ENCODE data around the gene OSBPL1A.

DNA sequence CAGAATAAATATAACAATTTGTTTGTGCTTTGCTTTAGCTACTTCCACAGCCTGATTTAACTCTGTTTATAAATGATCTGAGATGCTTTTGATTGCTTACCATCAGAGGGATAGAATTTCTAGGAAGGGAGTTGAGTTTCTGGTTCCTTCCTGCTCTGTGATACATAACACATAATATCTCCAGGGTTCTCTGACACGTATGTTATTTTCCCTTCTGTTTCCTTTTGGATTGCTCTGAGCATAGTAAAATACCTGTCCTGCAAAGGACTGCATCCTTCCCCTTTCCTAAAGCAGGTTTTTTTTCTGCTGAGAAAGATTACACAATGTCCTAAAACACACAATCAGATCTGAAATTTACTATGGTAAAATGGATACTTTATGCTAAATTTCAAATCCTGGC, 182.7 kb downstream of the OSBPL1A start:
- TF ChIP-seq NFE2L2 (conservative IDR thresholded peaks at IDR 0.05; ENCODE audit: low read length): no peak
- no peak for TF ChIP-seq POLR2A (IDR thresholded peaks at IDR 0.05; ENCODE audit: low read length)
- no peak for TF ChIP-seq CBX8 (IDR thresholded peaks at IDR 0.05)
- no peak for TF ChIP-seq MAZ (IDR thresholded peaks at IDR 0.05; ENCODE audit: borderline replicate concordance, low read depth, low read length)
- TF ChIP-seq, protein P1, sequence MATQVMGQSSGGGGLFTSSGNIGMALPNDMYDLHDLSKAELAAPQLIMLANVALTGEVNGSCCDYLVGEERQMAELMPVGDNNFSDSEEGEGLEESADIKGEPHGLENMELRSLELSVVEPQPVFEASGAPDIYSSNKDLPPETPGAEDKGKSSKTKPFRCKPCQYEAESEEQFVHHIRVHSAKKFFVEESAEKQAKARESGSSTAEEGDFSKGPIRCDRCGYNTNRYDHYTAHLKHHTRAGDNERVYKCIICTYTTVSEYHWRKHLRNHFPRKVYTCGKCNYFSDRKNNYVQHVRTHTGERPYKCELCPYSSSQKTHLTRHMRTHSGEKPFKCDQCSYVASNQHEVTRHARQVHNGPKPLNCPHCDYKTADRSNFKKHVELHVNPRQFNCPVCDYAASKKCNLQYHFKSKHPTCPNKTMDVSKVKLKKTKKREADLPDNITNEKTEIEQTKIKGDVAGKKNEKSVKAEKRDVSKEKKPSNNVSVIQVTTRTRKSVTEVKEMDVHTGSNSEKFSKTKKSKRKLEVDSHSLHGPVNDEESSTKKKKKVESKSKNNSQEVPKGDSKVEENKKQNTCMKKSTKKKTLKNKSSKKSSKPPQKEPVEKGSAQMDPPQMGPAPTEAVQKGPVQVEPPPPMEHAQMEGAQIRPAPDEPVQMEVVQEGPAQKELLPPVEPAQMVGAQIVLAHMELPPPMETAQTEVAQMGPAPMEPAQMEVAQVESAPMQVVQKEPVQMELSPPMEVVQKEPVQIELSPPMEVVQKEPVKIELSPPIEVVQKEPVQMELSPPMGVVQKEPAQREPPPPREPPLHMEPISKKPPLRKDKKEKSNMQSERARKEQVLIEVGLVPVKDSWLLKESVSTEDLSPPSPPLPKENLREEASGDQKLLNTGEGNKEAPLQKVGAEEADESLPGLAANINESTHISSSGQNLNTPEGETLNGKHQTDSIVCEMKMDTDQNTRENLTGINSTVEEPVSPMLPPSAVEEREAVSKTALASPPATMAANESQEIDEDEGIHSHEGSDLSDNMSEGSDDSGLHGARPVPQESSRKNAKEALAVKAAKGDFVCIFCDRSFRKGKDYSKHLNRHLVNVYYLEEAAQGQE (IDR thresholded peaks at IDR 0.05): no peak
- TF ChIP-seq GATA3 (IDR thresholded peaks at IDR 0.05; ENCODE audit: borderline replicate concordance): no peak
- TF ChIP-seq, protein P2, sequence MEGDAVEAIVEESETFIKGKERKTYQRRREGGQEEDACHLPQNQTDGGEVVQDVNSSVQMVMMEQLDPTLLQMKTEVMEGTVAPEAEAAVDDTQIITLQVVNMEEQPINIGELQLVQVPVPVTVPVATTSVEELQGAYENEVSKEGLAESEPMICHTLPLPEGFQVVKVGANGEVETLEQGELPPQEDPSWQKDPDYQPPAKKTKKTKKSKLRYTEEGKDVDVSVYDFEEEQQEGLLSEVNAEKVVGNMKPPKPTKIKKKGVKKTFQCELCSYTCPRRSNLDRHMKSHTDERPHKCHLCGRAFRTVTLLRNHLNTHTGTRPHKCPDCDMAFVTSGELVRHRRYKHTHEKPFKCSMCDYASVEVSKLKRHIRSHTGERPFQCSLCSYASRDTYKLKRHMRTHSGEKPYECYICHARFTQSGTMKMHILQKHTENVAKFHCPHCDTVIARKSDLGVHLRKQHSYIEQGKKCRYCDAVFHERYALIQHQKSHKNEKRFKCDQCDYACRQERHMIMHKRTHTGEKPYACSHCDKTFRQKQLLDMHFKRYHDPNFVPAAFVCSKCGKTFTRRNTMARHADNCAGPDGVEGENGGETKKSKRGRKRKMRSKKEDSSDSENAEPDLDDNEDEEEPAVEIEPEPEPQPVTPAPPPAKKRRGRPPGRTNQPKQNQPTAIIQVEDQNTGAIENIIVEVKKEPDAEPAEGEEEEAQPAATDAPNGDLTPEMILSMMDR (IDR thresholded peaks at IDR 0.05): no peak
- TF ChIP-seq JUNB (IDR thresholded peaks at IDR 0.05): no peak
- TF ChIP-seq, protein P3, sequence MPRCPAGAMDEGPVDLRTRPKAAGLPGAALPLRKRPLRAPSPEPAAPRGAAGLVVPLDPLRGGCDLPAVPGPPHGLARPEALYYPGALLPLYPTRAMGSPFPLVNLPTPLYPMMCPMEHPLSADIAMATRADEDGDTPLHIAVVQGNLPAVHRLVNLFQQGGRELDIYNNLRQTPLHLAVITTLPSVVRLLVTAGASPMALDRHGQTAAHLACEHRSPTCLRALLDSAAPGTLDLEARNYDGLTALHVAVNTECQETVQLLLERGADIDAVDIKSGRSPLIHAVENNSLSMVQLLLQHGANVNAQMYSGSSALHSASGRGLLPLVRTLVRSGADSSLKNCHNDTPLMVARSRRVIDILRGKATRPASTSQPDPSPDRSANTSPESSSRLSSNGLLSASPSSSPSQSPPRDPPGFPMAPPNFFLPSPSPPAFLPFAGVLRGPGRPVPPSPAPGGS (IDR thresholded peaks at IDR 0.05): no peak
- TF ChIP-seq, protein P4, sequence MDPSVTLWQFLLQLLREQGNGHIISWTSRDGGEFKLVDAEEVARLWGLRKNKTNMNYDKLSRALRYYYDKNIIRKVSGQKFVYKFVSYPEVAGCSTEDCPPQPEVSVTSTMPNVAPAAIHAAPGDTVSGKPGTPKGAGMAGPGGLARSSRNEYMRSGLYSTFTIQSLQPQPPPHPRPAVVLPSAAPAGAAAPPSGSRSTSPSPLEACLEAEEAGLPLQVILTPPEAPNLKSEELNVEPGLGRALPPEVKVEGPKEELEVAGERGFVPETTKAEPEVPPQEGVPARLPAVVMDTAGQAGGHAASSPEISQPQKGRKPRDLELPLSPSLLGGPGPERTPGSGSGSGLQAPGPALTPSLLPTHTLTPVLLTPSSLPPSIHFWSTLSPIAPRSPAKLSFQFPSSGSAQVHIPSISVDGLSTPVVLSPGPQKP (IDR thresholded peaks at IDR 0.05; ENCODE audit: low read depth, low read length): no peak
- TF ChIP-seq, protein P5, sequence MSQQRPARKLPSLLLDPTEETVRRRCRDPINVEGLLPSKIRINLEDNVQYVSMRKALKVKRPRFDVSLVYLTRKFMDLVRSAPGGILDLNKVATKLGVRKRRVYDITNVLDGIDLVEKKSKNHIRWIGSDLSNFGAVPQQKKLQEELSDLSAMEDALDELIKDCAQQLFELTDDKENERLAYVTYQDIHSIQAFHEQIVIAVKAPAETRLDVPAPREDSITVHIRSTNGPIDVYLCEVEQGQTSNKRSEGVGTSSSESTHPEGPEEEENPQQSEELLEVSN (IDR thresholded peaks at IDR 0.05; ENCODE audit: borderline replicate concordance, low read depth): no peak
- TF ChIP-seq EP300 (IDR thresholded peaks at IDR 0.05): no peak
- TF ChIP-seq CEBPB (IDR thresholded peaks at IDR 0.05): no peak
